Esophagus squamous epithelium (tissue), 5 donors: ENCODE measurements around the gene KRT17. TPM values are rescaled to one million over a fixed set of nuclear protein-coding genes. Genes with fewer than 3 reads are reported as not detected.

Experiments used
- DNase-seq: peaks from one replicate; lab custom pipeline; 2025; lab: John Stamatoyannopoulos, UW
- H3K27ac ChIP-seq, 4 donors: fragments of 200-600 bp; sonication (generic); one replicate each; pipeline ENCODE4 v1.5.1; 2016 to 2019; ENCODE audit warnings: mild to moderate bottlenecking in 1 of 4
- H3K27me3 ChIP-seq, 4 donors: fragments of 200-600 bp; sonication (generic); 1 replicate in 3 of 4; 2 replicates in 1 of 4; pipeline versions ENCODE4 v1.5.1 to v1.6.0; 2017 to 2021; ENCODE audit warnings: antibody characterized with exemption in 1 of 4
- H3K36me3 ChIP-seq, 3 donors: fragments of 200-600 bp; sonication (generic); one replicate each; pipeline ENCODE4 v1.5.1; 2016 to 2019
- H3K4me1 ChIP-seq, 3 donors: fragments of 200-600 bp; sonication (generic); one replicate each; pipeline ENCODE4 v1.5.1; 2017 to 2019
- H3K4me3 ChIP-seq, 4 donors: fragments of 200-600 bp; sonication (generic); 1 replicate in 3 of 4; 2 replicates in 1 of 4; pipeline ENCODE4 v1.5.1; 2016 to 2019; ENCODE audit warnings: mild to moderate bottlenecking in 2 of 4, moderate library complexity in 1 of 4
- H3K9me3 ChIP-seq, 3 donors: fragments of 200-600 bp; sonication (generic); one replicate each; pipeline ENCODE4 v1.5.1; 2016 to 2019
- CTCF ChIP-seq, 6 experiments: fragments of 450-650 bp in 4 of 6; fragments of 200-600 bp in 2 of 6; sonication (generic) in 2 of 6; IDR thresholded peaks; one replicate each; pipeline ENCODE4 v1.5.1; 2016 to 2019; ENCODE audit warnings: antibody characterized with exemption in 6 of 6, mild to moderate bottlenecking in 4 of 6, moderate library complexity in 4 of 6
- POLR2A ChIP-seq, 4 donors: fragments of 450-650 bp; IDR thresholded peaks; one replicate each; pipeline ENCODE4 v1.6.1; 2017; ENCODE audit warnings: antibody characterized with exemption in 4 of 4, mild to moderate bottlenecking in 4 of 4, moderate library complexity in 3 of 4
- WGBS, 2 donors: methylation state at CpG; one replicate each; pipeline ENCODE4 v1.1.5; 2018; 5-methylcytosine and 5-hydroxymethylcytosine counted together
- intact Hi-C: fragments of 100-400 bp; cut with DNase I; formaldehyde crosslinking; loops from one replicate; pipeline ENCODE4 v1.15.0; 2022
- total RNA-seq, 4 donors: library from RNA; depleted of rRNA; stranded (reverse); fragments of >200 nt; gene quantifications; one replicate each; pipeline ENCODE4 v1.1.0, GENCODE V29; 2016
- donor health status: DM: yes; HTN: yes; CAD: no.

Gene KRT17
- total RNA-seq, 4 donors from 2014 or later = 45.8 to 2,552 (median 75.7) TPM

GRCh38 chr17:41593306-41593981, 30.9 kb downstream of the KRT17 start:
- no peak for DNase-seq
- H3K9me3 ChIP-seq = no peaks in the 10 kb centered on the region
- no peaks in the 10 kb centered on the region for H3K36me3 ChIP-seq
- peaks cover 0 to 67% (median 0%) of the 10 kb centered on the region in 4 donors for H3K27me3 ChIP-seq
- H3K4me1 ChIP-seq = peaks cover 0 to 33% (median 8%) of the 10 kb centered on the region in 3 donors
- intact Hi-C loops = no loop called here
- no peak overlapping the region for H3K4me3 ChIP-seq
- no CpG with 5 or more reads among the region's 8 CpGs for WGBS, 2 donors
- H3K27ac ChIP-seq = no peak overlapping the region
- TF ChIP-seq POLR2A (IDR thresholded peaks at IDR 0.05) = no peak
- TF ChIP-seq CTCF (IDR thresholded peaks at IDR 0.05) = no peak

- Histone ChIP-seq H3K27ac (no peak overlapping the region), H3K36me3 (no peaks in the 10 kb centered on the region), H3K9me3 (no peaks in the 10 kb centered on the region), H3K4me1 (peaks cover 0 to 40% (median 10%) of the 10 kb centered on the region in 3 donors), H3K27me3 (peaks cover 0 to 72% (median 0%) of the 10 kb centered on the region in 4 donors), H3K4me3 (no peak overlapping the region)
- intact Hi-C loops = no loop called here
- TF ChIP-seq POLR2A (IDR thresholded peaks at IDR 0.05) (no peak), CTCF (IDR thresholded peaks at IDR 0.05) (no peak)
- 40 to 50% methylated on average over 1 to 7 of the region's 12 CpGs for WGBS, 2 donors
- DNase-seq = no peak
These were observed 31.6 kb downstream of the KRT17 start for GRCh38 chr17:41592601-41593305.

GRCh38 chr17:41589301-41589700, 35.1 kb downstream of the KRT17 start:
- Histone ChIP-seq H3K9me3 (no peaks in the 10 kb centered on the region), H3K4me1 (peaks cover 0 to 50% (median 8%) of the 10 kb centered on the region in 3 donors), H3K27ac (no peak overlapping the region), H3K4me3 (no peak overlapping the region), H3K27me3 (peaks cover 0 to 75% (median 0%) of the 10 kb centered on the region in 4 donors), H3K36me3 (no peaks in the 10 kb centered on the region)
- intact Hi-C loops = no loop called here
- TF ChIP-seq POLR2A (IDR thresholded peaks at IDR 0.05) (no peak), CTCF (IDR thresholded peaks at IDR 0.05) (peak in 1 of 6 experiments; percentile 35)
- WGBS, 2 donors = 31 to 54% methylated on average over 2 to 3 of the region's 3 CpGs
- DNase-seq = no peak

GRCh38 chr17:41588126-41588810, 36.1 kb downstream of the KRT17 start:
- peak overlapping the region in 1 of 4 donors; percentile 52 for H3K27ac ChIP-seq
- no peak for DNase-seq
- H3K27me3 ChIP-seq = peaks cover 0 to 70% (median 0%) of the 10 kb centered on the region in 4 donors
- TF ChIP-seq CTCF (IDR thresholded peaks at IDR 0.05) (no peak), POLR2A (IDR thresholded peaks at IDR 0.05) (no peak)
- H3K4me1 ChIP-seq = peaks cover 0 to 54% (median 7%) of the 10 kb centered on the region in 3 donors
- no peaks in the 10 kb centered on the region for H3K36me3 ChIP-seq
- peak overlapping the region in 1 of 4 donors; percentile 26 for H3K4me3 ChIP-seq
- WGBS, 2 donors = 17 to 20% methylated on average over 1 to 2 of the region's 8 CpGs
- H3K9me3 ChIP-seq = no peaks in the 10 kb centered on the region
- intact Hi-C loops = no loop called here
